Immature natural killer cell (primary cell): ENCODE results near the gene DACH1. TPM values are rescaled to one million over a fixed set of nuclear protein-coding genes. Genes with fewer than 3 reads are reported as not detected.

Experiments
- DNase-seq, 3 donors: peaks; one replicate each; pipeline ENCODE4 v3.0.0; 2022; ENCODE audit warnings: mixed read lengths in 1 of 3
- H3K27ac Mint-ChIP-seq, 6 donors: one replicate each; pipeline ENCODE4 v1.8.0; 2020; ENCODE audit warnings: mixed read lengths in 6 of 6, mild to moderate bottlenecking in 5 of 6, inconsistent platforms in 4 of 6, moderate library complexity in 3 of 6
- H3K27me3 Mint-ChIP-seq, 3 donors: one replicate each; pipeline ENCODE4 v1.8.0; 2020 to 2021; ENCODE audit warnings: low read depth in 3 of 3, mild to moderate bottlenecking in 3 of 3, mixed read lengths in 3 of 3, moderate library complexity in 3 of 3, inconsistent platforms in 1 of 3
- H3K36me3 Mint-ChIP-seq, 3 donors: one replicate each; pipeline ENCODE4 v1.8.0; 2020; ENCODE audit warnings: mixed read lengths in 3 of 3, inconsistent platforms in 2 of 3, mild to moderate bottlenecking in 2 of 3
- H3K4me1 Mint-ChIP-seq, 2 donors: one replicate each; pipeline ENCODE4 v1.8.0; 2020; ENCODE audit warnings: inconsistent platforms in 2 of 2, mild to moderate bottlenecking in 2 of 2, mixed read lengths in 2 of 2, moderate library complexity in 1 of 2
- H3K4me3 Mint-ChIP-seq, 5 donors: one replicate each; pipeline ENCODE4 v1.8.0; 2020; ENCODE audit warnings: mild to moderate bottlenecking in 5 of 5, mixed read lengths in 5 of 5, inconsistent platforms in 3 of 5, moderate library complexity in 3 of 5
- H3K9me3 Mint-ChIP-seq, 6 donors: one replicate each; pipeline ENCODE4 v1.8.0; 2020; ENCODE audit warnings: mild to moderate bottlenecking in 6 of 6, mixed read lengths in 6 of 6, inconsistent platforms in 4 of 6, moderate library complexity in 3 of 6
- polyA plus RNA-seq, 3 donors: library from polyadenylated mRNA; unstranded; fragments of 300-500 nt; fragmentation: Illumina TruSeq; gene quantifications; one replicate each; pipeline ENCODE4 v1.2.3, GENCODE V29; 2021

Gene DACH1
- polyA plus RNA-seq, 3 donors from 2014 or later: 0.08 to 0.72 (median 0.32) TPM

GRCh38 chr13:71663431-71663830 is 203.6 kb downstream of the DACH1 start:
- Mint-ChIP-seq H3K27me3 (no peaks in the 10 kb centered on the region), H3K36me3 (peaks cover 0 to 3% (median 0%) of the 10 kb centered on the region in 3 donors), H3K4me1 (no peaks in the 10 kb centered on the region), H3K27ac (no peak overlapping the region), H3K4me3 (no peak overlapping the region), H3K9me3 (peaks cover 0 to 16% (median 3%) of the 10 kb centered on the region in 6 donors)
- no peak for DNase-seq

GRCh38 chr13:71661921-71662320 is 205.1 kb downstream of the DACH1 start:
- Mint-ChIP-seq H3K4me1 (no peaks in the 10 kb centered on the region), H3K9me3 (peaks cover 0 to 16% (median 3%) of the 10 kb centered on the region in 6 donors), H3K36me3 (peaks cover 0 to 3% (median 0%) of the 10 kb centered on the region in 3 donors), H3K4me3 (no peak overlapping the region), H3K27me3 (no peaks in the 10 kb centered on the region), H3K27ac (no peak overlapping the region)
- DNase-seq: no peak

- DNase-seq: no peak
Observed at GRCh38 chr13:71659404-71659803, 207.6 kb downstream of the DACH1 start.

DNA sequence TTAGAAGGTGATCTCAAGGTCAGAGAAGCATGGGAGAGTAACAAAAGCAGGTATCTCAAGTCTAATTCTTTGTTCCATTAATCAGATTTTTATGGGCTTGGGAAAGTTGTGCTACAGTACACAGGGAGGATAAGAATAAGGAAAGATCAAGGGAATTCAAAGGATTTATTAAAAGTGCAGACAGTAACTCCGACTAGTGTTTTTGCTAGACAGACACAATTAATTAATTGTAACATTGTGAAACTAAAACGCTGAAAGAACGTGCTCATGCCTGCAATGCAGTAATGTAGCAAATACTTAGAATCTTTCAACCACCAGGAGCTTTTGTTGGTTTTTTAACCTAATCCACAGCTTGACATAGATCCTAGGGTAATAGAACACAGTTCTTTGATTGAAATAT is 221.5 kb downstream of the DACH1 start:
- Mint-ChIP-seq H3K9me3 (peaks cover 0 to 34% (median 4%) of the 10 kb centered on the region in 6 donors), H3K4me3 (no peak overlapping the region), H3K27ac (no peak overlapping the region), H3K27me3 (peaks cover 0 to 2% (median 0%) of the 10 kb centered on the region in 3 donors), H3K36me3 (no peaks in the 10 kb centered on the region), H3K4me1 (no peaks in the 10 kb centered on the region)
- no peak for DNase-seq

More at GRCh38 chr13:71659404-71659803, 207.6 kb downstream of the DACH1 start:
- peaks cover 0 to 3% (median 0%) of the 10 kb centered on the region in 3 donors for H3K36me3 Mint-ChIP-seq
- no peak overlapping the region for H3K27ac Mint-ChIP-seq
- no peaks in the 10 kb centered on the region for H3K4me1 Mint-ChIP-seq
- no peaks in the 10 kb centered on the region for H3K27me3 Mint-ChIP-seq
- H3K4me3 Mint-ChIP-seq: no peak overlapping the region
- H3K9me3 Mint-ChIP-seq: peaks cover 0 to 24% (median 3%) of the 10 kb centered on the region in 6 donors

GRCh38 chr13:71644579-71644978 is 222.4 kb downstream of the DACH1 start:
- H3K27me3 Mint-ChIP-seq: peaks cover 0 to 2% (median 0%) of the 10 kb centered on the region in 3 donors
- no peaks in the 10 kb centered on the region for H3K36me3 Mint-ChIP-seq
- H3K27ac Mint-ChIP-seq: no peak overlapping the region
- no peak for DNase-seq
- H3K4me3 Mint-ChIP-seq: no peak overlapping the region
- H3K9me3 Mint-ChIP-seq: peaks cover 0 to 34% (median 4%) of the 10 kb centered on the region in 6 donors
- no peaks in the 10 kb centered on the region for H3K4me1 Mint-ChIP-seq

DNA sequence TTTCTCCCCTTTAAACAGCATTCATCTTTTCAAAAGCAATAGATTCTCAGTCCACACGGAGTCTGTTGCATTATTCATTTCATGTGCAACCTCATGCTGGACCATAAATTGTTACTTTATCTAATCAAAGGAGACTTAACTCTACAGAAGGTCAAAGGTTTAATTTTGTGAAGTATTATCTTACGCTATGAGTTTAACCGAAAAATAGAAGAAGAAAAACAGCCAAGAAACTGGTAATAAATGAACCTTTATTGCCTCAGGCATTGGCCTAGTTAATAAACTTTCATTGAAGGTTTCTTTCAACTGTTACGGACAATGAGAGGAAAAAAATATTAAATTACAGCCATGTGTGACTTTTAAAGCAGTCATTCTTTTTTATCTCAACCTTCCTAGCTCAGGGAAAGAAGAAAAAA is 223.6 kb downstream of the DACH1 start:
- Mint-ChIP-seq H3K27me3 (peaks cover 0 to 2% (median 0%) of the 10 kb centered on the region in 3 donors), H3K27ac (no peak overlapping the region)
- DNase-seq: no peak

GRCh38 chr13:71638751-71639150 is 228.3 kb downstream of the DACH1 start:
- Mint-ChIP-seq H3K4me1 (no peaks in the 10 kb centered on the region), H3K9me3 (peaks cover 0 to 33% (median 4%) of the 10 kb centered on the region in 6 donors)
- no peak for DNase-seq

More for the DNA sequence above, 223.6 kb downstream of the DACH1 start:
- Mint-ChIP-seq H3K4me3 (no peak overlapping the region), H3K36me3 (no peaks in the 10 kb centered on the region), H3K4me1 (no peaks in the 10 kb centered on the region), H3K9me3 (peaks cover 0 to 40% (median 3%) of the 10 kb centered on the region in 6 donors)

GRCh38 chr13:71634602-71635443 is 232.2 kb downstream of the DACH1 start:
- Mint-ChIP-seq H3K27me3 (peaks cover 0 to 2% (median 0%) of the 10 kb centered on the region in 3 donors), H3K4me1 (no peaks in the 10 kb centered on the region), H3K27ac (no peak overlapping the region), H3K36me3 (no peaks in the 10 kb centered on the region), H3K4me3 (no peak overlapping the region), H3K9me3 (peaks cover 2 to 25% (median 9%) of the 10 kb centered on the region in 6 donors)
- DNase-seq: no peak

More at GRCh38 chr13:71638751-71639150, 228.3 kb downstream of the DACH1 start:
- no peaks in the 10 kb centered on the region for H3K36me3 Mint-ChIP-seq
- no peak overlapping the region for H3K27ac Mint-ChIP-seq
- H3K4me3 Mint-ChIP-seq: no peak overlapping the region
- peaks cover 0 to 2% (median 2%) of the 10 kb centered on the region in 3 donors for H3K27me3 Mint-ChIP-seq

- H3K9me3 Mint-ChIP-seq: peaks cover 2 to 28% (median 10%) of the 10 kb centered on the region in 6 donors
- no peak overlapping the region for H3K4me3 Mint-ChIP-seq
- no peaks in the 10 kb centered on the region for H3K4me1 Mint-ChIP-seq
- DNase-seq: no peak
- H3K27ac Mint-ChIP-seq: no peak overlapping the region
- no peaks in the 10 kb centered on the region for H3K36me3 Mint-ChIP-seq
- peaks cover 0 to 2% (median 0%) of the 10 kb centered on the region in 3 donors for H3K27me3 Mint-ChIP-seq
Observed at GRCh38 chr13:71634182-71634581, 232.8 kb downstream of the DACH1 start.

DNA sequence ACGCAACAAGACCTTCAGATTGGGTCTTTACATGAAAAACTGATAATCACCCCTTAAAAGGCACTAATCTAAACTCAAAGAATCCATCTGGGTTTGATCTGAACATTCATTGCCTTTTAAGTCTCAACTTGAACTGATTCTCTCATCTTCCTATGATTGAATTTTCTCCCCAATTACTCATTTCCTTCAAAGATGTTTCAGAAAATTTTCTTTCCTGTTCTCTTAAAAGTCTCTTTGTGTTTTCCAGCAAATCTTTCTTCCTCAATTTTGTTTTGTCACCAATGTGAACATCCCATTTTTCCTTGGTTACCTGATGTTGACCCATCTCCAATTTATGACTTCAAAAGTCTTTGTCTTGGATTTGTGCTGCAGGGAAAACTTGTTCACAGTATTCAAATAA is 234.3 kb downstream of the DACH1 start:
- peaks cover 0 to 2% (median 0%) of the 10 kb centered on the region in 3 donors for H3K27me3 Mint-ChIP-seq
- no peaks in the 10 kb centered on the region for H3K4me1 Mint-ChIP-seq
- no peak overlapping the region for H3K27ac Mint-ChIP-seq
- DNase-seq: no peak
- H3K9me3 Mint-ChIP-seq: peaks cover 2 to 26% (median 9%) of the 10 kb centered on the region in 6 donors
- no peak overlapping the region for H3K4me3 Mint-ChIP-seq
- H3K36me3 Mint-ChIP-seq: no peaks in the 10 kb centered on the region

- H3K27ac Mint-ChIP-seq: no peak overlapping the region
- peaks cover 0 to 2% (median 0%) of the 10 kb centered on the region in 3 donors for H3K27me3 Mint-ChIP-seq
- DNase-seq: no peak
- H3K4me3 Mint-ChIP-seq: no peak overlapping the region
- peaks cover 3 to 30% (median 10%) of the 10 kb centered on the region in 6 donors for H3K9me3 Mint-ChIP-seq
- H3K36me3 Mint-ChIP-seq: no peaks in the 10 kb centered on the region
- H3K4me1 Mint-ChIP-seq: no peaks in the 10 kb centered on the region
Observed at GRCh38 chr13:71632206-71632605, 234.8 kb downstream of the DACH1 start.

- Mint-ChIP-seq H3K9me3 (peaks cover 2 to 19% (median 10%) of the 10 kb centered on the region in 6 donors), H3K27me3 (peaks cover 0 to under 1% (median 0%) of the 10 kb centered on the region in 3 donors), H3K4me3 (no peak overlapping the region), H3K27ac (no peak overlapping the region), H3K36me3 (no peaks in the 10 kb centered on the region), H3K4me1 (no peaks in the 10 kb centered on the region)
- DNase-seq: no peak
Observed at GRCh38 chr13:71629167-71629566, 237.8 kb downstream of the DACH1 start.

DNA sequence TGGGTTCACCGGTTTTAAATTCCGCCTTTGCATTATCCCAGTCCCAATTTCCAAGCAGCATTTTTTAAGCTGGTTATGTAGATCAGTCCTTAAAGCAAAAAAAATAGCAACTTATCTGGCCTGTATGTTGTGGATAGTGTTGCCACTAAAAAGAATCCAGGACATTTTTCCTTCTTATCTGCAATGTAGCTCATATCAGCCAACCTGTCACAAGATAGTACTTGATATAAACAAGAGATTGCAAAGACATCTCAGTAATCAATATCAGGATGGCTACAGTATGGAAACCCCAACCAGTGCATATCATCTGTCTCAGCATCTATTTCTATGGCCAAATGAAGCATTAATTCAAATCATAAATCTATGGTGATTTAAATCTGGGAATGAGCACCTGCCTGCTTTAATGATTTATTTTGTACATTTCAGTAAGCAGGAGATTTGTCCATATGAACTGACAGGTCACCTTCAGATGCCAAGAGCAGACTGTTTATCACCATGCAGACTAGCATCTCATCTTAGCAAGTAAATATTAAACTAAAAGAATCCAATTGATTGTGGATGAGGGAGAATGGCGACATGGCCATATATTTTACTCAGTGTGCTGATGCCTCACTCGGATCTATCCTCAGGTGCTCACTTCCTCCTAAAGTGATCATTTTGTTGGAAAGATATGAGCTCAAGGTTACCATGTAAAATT is 240.4 kb downstream of the DACH1 start:
- Mint-ChIP-seq H3K27ac (no peak overlapping the region), H3K4me3 (no peak overlapping the region), H3K9me3 (peaks cover 2 to 19% (median 7%) of the 10 kb centered on the region in 6 donors), H3K4me1 (no peaks in the 10 kb centered on the region), H3K27me3 (no peaks in the 10 kb centered on the region), H3K36me3 (no peaks in the 10 kb centered on the region)
- no peak for DNase-seq

- Mint-ChIP-seq H3K36me3 (no peaks in the 10 kb centered on the region), H3K27ac (no peak overlapping the region), H3K9me3 (peaks cover 1 to 17% (median 7%) of the 10 kb centered on the region in 6 donors), H3K4me3 (no peak overlapping the region), H3K4me1 (no peaks in the 10 kb centered on the region), H3K27me3 (no peaks in the 10 kb centered on the region)
- DNase-seq: no peak
Observed at GRCh38 chr13:71625694-71626093, 241.3 kb downstream of the DACH1 start.
